Measurements from ENCODE around the gene FAM187B.

GRCh38 chr19:35184267-35184666 lies 44.3 kb downstream of the FAM187B start:
- TF ChIP-seq CTCF (IDR thresholded peaks at IDR 0.05) (no peak), POLR2A (IDR thresholded peaks at IDR 0.05) (no peak)
